Osteocyte (in vitro differentiated cells): ENCODE results near the gene GATD1. TPM values are rescaled to one million over a fixed set of nuclear protein-coding genes. Genes with fewer than 3 reads are reported as not detected.
A peak's percentile ranks its signal among the peaks of the same experiment; 100 is the strongest.

Experiments
- DNase-seq: peaks from one replicate; pipeline ENCODE4 v3.0.0; 2021; ENCODE audit warnings: mixed read lengths; ENCODE audit not compliant: unreplicated experiment; ENCODE audit errors: extremely low spot score
- H3K27ac Mint-ChIP-seq: one replicate; pipeline ENCODE4 v1.8.0; 2021; ENCODE audit warnings: mild to moderate bottlenecking, mixed read lengths; ENCODE audit not compliant: unreplicated experiment
- H3K27me3 Mint-ChIP-seq: one replicate; pipeline ENCODE4 v1.8.0; 2021; ENCODE audit warnings: mixed read lengths; ENCODE audit not compliant: unreplicated experiment
- H3K36me3 Mint-ChIP-seq: one replicate; pipeline ENCODE4 v1.8.0; 2021; ENCODE audit warnings: mixed read lengths; ENCODE audit not compliant: unreplicated experiment
- H3K4me1 Mint-ChIP-seq: one replicate; pipeline ENCODE4 v1.8.0; 2021; ENCODE audit warnings: mixed read lengths; ENCODE audit not compliant: unreplicated experiment
- H3K4me3 Mint-ChIP-seq: one replicate; pipeline ENCODE4 v1.8.0; 2021; ENCODE audit warnings: mild to moderate bottlenecking, moderate library complexity, mixed read lengths; ENCODE audit not compliant: unreplicated experiment
- H3K9me3 Mint-ChIP-seq: one replicate; pipeline ENCODE4 v1.8.0; 2021; ENCODE audit warnings: mixed read lengths; ENCODE audit not compliant: unreplicated experiment
- CTCF ChIP-seq: fragments of 200-600 bp; sonication (generic); IDR thresholded peaks from 2 replicates; pipeline ENCODE4 v1.5.0; 2021; ENCODE audit warnings: antibody characterized with exemption, mild to moderate bottlenecking, moderate library complexity
- total RNA-seq: library from RNA; stranded (reverse); gene quantifications from 2 replicates; pipeline ENCODE4 v1.2.1, GENCODE V29; 2021

Gene GATD1
- total RNA-seq, 1 donor from 2014 or later = 79.1 TPM

GRCh38 chr11:726278-727220 is 50.7 kb downstream of the GATD1 start:
- Mint-ChIP-seq H3K36me3 (no peaks in the 10 kb centered on the region), H3K4me3 (no peak overlapping the region), H3K27ac (peak overlapping the region; percentile 23), H3K4me1 (peaks cover 16% of the 10 kb centered on the region), H3K9me3 (no peaks in the 10 kb centered on the region), H3K27me3 (no peaks in the 10 kb centered on the region)
- TF ChIP-seq CTCF = no peak
- no peak for DNase-seq

- DNase-seq = no peak
- H3K4me1 Mint-ChIP-seq = peaks cover 16% of the 10 kb centered on the region
- H3K27ac Mint-ChIP-seq = no peak overlapping the region
- TF ChIP-seq CTCF = no peak
- H3K9me3 Mint-ChIP-seq = no peaks in the 10 kb centered on the region
- H3K4me3 Mint-ChIP-seq = no peak overlapping the region
- H3K36me3 Mint-ChIP-seq = no peaks in the 10 kb centered on the region
- H3K27me3 Mint-ChIP-seq = no peaks in the 10 kb centered on the region
Measured at GRCh38 chr11:725624-726202, 51.6 kb downstream of the GATD1 start.

- DNase-seq = no peak
- H3K36me3 Mint-ChIP-seq = no peaks in the 10 kb centered on the region
- no peak for TF ChIP-seq CTCF
- H3K9me3 Mint-ChIP-seq = no peaks in the 10 kb centered on the region
- no peak overlapping the region for H3K27ac Mint-ChIP-seq
- no peak overlapping the region for H3K4me3 Mint-ChIP-seq
- no peaks in the 10 kb centered on the region for H3K27me3 Mint-ChIP-seq
- peaks cover 20% of the 10 kb centered on the region for H3K4me1 Mint-ChIP-seq
Measured at GRCh38 chr11:724778-725386, 52.4 kb downstream of the GATD1 start.

- H3K9me3 Mint-ChIP-seq = no peaks in the 10 kb centered on the region
- H3K36me3 Mint-ChIP-seq = no peaks in the 10 kb centered on the region
- TF ChIP-seq CTCF = no peak
- peaks cover 26% of the 10 kb centered on the region for H3K4me1 Mint-ChIP-seq
- H3K4me3 Mint-ChIP-seq = no peak overlapping the region
- no peak overlapping the region for H3K27ac Mint-ChIP-seq
- H3K27me3 Mint-ChIP-seq = no peaks in the 10 kb centered on the region
- DNase-seq = no peak
Measured at GRCh38 chr11:724049-724777, 53.1 kb downstream of the GATD1 start.
